DMS153 (cell line): ENCODE data around the gene HRK.

Experiments
- DNase-seq: peaks from one replicate; lab custom pipeline; 2025; lab: John Stamatoyannopoulos, UW

The HRK gene

DNA sequence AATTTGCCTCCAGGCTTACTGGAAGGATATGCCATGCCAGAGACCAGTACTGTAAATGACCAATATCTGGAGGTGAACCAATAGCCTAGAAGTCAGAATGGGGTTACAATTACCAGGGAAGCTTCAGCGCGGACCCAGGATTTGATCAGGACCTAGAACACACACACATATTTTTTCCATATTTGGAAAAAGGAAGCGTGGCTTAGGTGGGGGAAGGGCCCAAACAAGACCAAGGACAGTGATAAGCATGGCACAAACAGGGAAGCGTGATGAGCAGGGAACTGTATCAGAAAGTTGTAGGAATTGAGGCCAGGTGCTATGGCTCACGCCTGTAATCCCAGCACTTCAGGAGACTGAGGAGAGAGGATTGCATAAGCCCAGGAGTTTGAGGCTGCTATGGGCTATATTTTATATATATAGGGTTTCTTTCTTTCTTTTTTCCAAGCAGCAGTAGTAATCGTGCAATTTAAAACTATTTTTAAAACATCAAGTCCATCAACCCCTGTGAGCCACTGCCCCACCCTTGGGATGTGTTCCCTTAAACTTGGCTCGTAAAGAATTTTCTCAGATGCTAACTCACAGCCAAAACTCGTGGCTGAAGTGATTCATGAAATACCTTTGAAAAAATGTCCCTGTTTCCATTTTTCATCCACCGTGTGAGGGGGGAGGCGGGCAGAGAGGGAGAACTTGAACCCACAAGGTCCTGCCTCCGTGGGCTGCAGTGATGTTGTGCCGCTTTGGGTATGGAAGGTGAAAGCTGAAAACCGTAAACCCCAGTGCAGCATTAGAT lies 16.7 kb downstream of the HRK start:
- DNase-seq = no peak

DNA sequence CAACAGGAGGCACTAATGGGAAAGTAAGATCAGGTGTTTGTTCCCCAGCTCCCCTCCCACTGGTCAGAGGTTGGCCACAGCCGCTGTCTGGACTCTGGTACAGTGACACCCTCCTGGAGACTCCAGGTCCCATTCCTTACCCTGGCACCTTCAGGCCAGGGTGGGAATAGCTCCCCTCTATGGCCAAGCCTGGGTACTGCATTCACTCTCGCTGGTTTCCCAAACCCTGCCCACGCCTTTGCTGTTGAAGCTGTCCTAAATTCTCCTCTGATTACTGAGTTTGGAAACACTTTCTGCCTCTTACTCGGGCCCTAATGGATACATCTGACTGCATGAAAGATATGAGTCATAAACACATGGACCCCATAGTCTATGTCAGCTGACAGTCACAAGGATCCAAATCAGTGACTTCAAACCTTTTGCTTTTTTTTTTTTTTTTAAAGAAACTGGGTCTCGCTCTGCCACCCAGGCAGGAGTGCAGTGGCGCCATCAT lies 17.9 kb downstream of the HRK start:
- DNase-seq = no peak

DNA sequence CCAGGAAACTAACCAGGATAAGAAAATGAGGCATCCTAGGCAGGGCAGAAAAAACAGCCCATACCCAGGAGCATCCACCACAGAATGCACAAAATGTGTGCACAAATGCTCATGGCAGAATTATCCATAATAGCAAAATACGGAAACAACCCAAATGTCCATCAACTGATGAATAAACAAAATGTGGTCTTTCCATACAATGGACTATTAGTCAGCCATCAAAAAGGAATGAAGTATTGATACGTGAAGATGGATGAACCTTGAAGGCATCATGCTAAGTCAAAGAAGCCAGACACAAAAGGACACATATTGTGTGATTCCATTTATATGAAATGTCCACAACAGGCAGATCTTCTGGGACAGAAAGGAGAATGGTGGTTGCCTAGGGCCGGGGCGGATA lies 19.1 kb downstream of the HRK start:
- no peak for DNase-seq

DNA sequence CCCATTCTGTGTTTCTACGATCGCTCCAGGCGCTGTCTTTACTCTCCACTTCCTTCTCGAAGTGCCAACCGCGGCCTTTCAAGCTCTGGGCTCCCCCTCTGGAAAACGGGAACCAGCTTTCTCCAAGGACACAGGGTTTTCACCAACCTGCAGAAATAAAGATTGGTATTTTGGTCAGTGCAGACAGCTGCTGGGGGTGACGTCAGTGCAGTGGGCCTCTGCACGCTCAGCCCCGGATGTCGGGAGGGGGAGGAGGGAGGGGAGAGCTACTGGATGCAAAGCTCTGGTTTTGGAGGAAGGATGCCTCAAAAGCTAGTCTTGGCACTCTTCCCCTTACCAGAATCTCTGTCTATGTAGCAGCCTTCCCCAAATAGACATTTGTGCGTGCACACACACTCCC lies 19.9 kb downstream of the HRK start:
- DNase-seq = no peak

DNA sequence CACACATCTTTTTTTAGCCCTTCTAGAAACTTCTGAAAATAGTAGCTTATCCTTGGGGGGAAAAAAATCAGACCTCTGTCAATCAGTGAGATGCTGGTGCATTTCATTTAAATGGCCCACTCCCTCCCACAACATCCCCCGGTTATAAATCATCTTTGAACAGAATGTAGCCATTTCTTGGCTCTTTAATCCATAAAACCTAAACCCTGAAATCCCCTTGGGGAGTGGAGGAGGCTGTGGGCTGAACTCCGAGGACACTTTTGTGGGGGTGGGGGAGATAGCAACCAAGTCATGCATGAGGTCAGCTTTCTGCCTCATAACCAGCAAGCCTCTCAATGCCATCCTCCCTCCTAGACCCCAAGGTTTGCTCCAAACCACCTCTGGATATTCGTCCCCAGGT lies 21.0 kb downstream of the HRK start:
- DNase-seq = no peak

DNA sequence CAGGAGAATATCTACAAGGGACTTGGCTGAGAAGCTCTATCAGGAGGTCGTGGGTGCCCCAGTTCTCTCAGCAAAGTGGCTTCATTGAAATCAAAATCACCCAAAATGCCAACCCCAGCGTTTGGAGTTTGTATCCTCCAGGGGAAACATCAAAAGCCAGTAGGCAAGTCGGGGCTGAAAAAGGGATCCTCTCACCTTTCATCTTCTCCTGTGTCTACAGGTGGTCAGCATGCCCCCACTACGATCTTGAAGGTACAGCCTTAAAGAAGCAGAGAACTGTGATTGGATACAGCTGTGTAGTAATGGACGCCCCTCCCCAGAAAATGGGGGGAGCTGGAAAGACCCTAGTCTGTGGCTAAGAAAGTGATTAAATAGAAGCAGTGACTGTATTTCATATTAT lies 22.2 kb downstream of the HRK start:
- no peak for DNase-seq

DNA sequence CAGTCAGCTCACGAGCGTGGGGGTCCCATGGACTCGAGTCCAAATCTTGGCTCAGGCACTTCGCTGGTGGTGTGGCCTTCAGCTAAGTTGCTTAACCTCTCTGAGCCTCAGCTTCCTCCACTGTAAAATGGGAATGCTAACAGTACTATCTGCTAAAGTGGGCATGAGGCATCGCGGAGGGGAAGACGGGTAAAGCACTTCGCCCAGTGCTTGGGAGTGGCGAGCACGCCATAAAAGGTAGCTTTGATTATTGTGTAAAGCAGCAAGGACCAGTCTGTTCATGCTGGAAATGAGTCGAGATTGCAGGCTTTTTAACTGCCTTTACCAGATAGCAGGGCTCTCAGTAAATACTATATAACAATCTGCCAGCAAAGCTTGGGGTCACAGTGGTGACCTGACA lies 24.5 kb downstream of the HRK start:
- DNase-seq = no peak

DNA sequence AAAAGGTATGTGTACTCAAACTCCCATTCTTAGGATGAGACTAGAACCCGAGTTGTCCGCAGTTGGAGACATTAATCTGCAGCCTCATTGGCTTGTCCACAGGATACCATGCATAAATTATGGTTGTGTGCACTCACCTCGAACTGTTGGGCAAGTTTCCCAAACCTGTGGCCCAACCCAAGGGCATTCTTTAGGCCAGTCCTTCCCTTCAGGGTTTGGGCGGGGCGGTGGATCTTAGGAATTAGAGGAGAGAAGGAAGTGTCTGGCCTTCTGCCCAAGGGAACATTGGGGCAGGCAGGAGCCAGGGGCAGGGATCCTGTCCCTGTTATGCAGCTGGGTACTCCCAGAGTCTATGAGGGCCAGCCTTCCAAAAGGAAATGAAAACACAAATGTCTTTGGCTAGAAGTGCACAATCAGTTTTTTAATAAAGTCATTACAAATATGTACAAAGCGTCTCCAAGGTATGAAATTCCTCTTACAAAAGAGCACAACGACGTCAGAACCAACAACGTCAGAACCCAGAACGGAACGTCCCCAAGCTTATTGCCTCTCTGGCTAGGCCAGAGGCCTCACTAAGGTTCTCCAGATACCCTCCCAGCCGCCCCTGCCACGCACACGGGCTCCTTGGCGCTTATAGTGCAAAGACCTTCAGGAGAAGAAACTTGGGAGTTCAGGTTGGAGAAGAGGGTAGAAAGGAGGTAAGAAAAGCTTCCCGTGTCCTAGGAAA lies 25.3 kb downstream of the HRK start:
- no peak for DNase-seq

DNA sequence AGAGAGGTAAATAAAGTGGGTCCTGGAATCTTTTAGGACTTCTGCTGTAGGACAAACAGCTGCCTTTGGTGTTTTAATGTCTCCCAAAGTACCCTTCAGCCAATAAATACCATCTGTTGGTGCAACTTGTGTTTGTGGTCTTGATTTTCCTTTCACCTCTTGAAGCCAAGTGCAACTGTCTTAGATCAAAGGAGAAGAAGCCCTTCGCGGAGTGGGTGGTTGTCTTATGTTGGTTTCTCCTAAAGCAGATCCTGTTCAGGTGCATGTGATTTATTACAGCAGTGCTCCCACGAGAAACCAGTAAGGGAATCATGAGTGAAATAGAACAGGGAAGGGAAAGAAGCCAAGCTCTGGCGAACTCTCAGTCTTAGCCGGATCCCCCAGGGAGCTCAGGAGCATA lies 27.7 kb downstream of the HRK start:
- DNase-seq = no peak

DNA sequence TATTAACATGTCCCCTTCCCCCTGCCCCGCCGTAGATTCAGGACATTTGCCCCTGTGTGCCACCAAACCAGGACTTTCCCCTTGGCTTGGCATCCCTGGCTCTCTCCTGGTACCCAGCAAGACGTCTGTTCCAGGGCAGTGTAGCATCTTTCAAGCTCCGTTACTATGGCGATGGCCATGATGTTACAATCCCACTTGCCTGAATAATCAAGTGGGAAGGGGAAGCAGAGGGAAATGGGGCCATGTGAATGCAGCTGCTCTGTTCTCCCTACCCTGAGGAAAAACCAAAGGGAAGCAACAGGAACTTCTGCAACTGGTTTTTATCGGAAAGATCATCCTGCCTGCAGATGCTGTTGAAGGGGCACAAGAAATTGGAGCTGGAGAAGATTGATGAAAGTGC lies 28.9 kb downstream of the HRK start:
- no peak for DNase-seq

DNA sequence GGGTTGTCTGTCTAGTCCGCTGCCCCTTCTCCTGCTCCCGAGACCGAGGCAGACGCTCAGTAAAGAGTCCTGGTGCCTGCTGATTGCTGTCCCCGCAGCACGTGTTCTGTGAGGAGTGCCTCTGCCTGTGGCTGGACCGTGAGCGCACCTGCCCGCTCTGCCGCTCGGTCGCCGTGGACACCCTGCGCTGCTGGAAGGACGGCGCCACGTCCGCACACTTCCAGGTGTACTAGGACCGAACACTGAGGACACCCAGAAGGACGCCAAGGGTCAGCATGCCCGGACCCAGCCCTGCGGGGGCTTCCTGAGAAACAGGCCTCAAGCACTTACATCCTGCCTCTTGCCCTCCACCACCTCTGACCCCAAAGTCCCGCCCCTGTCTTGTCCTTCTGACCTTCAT lies 32.0 kb downstream of the HRK start:
- no peak for DNase-seq

DNA sequence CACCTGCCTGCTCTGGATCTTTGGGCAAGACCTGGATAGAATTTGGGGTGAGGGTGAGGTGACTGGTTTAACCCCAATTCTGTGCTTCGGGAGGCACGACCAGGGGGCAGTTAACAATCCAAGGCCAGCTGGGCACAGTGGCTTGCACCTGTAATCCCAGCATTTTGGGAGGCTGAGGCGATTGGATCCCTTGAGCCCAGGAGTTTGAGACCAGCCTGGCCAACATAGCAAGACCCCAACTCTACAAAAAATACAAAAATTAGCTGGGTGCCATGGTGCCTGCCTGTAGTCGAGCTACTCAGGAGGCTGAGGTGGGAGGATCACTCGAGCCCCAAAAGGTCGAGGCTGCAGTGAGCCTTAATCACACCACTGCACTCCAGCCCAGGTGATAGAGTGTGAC lies 38.2 kb downstream of the HRK start:
- no peak for DNase-seq

DNA sequence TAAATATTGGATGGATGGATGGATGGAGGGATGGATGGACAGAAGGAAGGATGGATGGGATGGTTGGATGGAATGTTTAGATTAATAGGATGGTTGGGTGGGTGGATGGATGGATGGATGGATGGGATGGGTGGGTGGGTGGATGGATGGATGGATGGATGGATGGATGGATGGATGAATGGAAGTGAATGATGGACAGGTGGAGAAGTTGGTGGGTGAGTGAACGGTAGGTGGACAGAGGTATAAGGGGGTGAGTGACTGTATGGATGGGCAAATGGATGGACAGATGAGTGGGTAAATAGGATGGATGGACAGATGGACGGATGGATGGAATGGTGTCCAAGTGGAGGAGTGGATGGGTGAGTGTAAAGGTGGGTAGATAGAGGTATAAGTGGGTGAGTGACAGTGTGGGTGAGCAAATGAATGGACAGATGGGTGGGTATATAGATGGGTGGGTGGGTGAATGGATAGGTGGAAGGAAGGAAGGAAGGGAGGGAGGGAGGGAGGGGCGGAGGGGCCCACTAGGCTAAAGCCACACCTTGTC lies 41.9 kb downstream of the HRK start:
- DNase-seq = no peak

DNA sequence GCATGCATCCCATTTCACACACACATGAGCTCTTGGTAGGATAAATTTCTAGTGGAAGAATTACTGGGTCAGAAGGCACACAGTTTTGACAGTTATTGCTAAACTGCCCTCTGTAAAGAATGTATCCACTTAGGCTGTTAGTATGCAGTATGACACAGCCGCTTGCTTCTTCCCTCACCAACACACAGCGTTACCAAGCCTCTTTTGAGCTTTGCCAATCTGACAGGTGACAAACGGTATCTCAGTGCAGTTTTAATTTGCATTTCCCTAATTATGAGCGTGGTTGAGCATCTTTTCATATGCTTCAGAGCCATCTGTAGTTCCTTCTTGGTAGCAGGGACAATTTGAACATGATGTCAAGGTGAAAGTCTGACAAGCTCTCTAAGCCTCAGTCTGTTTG lies 42.9 kb downstream of the HRK start:
- no peak for DNase-seq

DNA sequence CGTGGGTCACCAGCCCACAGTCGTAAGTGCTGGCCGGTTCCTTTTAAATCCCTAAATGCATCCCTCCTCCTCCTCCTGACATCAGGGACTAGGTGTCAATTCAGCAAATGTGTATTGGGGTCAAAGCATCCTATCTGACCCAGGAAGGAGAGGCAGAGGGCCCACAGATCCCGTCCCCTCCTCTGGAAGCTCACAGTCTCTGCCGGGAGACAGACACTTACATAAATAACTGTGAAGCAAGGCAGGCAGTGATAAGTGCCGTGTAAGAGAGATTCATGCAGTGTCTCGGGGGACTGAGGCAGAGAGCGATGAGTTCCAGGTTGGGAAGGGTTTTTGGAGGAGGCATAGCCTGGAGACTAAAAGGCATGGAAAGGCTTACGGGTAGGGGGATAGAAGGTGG lies 44.1 kb downstream of the HRK start:
- no peak for DNase-seq

DNA sequence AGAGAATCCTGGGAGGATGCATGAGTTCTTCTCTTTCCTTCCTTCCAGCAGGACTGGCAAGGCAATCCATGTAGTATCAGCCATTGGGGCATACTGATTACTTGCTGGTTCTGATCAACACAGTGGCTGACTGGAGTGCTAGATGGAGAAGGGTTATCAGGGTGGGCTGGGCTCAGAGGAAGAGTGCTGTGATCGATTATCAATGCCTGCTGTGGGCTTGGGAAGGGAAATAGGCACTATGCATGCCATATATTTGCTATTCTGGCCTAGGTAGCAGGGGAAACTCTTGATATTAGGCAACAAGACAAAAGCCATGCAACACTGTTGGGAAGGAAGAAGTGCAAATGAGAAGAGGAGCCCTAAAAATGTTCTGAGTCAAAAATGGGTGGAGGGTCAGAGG lies 45.8 kb downstream of the HRK start:
- no peak for DNase-seq

DNA sequence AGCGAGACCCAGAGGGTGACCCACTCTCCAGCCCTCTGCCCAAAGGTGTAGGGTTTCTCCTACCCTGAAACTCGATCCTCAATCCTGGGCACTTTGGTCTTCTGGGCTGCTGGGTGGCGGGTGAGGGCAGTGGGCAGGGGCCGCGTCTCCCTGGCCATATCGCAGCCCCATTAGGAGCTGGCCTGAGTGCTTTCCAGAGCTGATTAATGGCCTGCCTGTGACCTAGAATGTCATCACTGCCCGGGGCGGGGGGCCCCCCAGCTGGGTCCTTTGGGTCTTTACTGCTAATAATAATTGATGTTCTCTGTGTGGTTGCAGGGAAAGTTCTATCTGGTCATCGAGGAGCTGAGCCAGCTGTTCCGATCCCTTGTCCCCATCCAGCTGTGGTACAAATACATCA lies 47.8 kb downstream of the HRK start:
- DNase-seq = no peak

DNA sequence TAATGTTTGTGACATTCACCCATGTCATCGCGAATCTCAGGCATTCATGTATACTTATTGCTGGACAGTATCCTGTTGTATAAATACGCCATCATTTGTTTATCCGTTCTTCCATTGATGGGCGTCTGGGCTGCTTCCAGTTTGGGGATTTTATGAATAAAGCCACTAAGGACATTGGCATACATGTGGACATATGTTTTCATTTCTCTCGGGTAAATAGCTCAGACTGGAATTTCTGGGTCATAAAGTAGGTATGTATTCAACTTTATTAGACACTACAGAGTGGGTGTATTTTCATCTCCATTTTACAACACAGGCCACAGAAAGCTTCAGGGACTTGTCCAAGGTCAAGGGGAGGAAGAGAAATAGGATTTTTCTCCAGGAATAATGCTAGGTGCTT lies 48.9 kb downstream of the HRK start:
- DNase-seq = no peak

DNA sequence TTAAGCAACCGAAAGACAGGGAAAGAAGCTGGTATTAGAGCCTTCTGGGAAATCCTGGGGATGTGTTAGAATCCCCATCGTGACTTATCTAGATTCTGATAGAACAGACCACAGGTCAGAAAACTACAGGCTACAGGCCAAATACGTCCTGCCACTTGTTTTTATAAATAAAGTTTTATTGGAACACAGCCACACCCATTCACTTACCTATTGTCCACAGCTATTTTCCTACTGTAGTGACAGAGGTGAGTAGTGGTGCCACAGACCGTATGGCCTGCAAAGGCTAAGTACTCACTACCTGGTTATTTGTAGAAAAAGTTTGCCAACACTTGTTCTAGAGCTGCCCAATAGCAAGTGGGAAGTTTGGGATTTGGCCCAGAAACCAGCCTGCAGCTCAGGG lies 53.8 kb downstream of the HRK start:
- no peak for DNase-seq

DNA sequence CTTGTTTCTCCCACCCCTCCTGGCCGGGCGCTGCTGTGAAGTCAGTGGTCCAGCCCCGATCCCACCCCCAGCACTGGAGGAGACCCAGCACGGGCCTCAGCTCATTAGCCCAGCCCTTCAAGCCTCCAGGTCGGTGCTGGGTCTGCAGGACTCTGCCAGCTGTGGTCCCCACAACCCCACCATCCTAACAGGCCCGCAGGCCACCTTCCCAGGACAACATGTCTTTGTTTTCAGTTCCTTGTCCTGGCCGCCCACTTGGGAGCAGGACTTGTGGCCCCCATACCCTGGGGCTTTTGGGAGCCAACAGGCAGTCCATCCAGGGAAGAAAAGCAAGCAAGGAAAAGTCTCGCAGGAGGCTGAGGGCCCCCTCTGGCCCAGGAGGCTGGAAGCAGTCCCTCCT lies 60.0 kb downstream of the HRK start:
- no peak for DNase-seq

DNA sequence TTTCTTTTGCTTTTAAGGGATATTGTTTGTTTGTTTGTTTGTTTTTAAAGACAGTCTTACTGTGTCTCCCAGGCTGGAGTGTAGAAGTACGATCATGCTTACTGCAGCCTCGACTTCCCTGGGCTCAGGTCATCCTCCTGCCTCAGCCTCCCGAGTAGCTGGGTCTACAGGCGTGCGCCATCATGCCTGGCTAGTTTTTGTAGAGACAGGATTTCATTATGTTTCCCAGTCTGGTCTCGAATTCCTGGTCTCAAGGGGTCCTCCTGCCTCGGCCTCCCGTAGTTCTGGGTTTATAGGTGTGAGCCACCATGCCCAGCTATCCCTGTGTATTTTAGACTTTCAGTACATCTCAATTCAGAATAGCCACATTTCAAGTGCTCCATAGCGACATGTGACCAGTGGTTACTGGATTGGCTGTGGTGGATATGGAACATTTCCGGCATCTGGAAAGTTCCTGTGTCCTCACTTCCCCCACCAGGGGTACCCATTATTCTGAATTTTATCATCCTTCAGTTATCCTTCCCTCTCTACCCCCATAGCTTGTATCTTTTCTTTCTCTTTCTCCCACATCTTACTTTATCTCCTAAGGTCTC lies 61.1 kb downstream of the HRK start:
- no peak for DNase-seq

DNA sequence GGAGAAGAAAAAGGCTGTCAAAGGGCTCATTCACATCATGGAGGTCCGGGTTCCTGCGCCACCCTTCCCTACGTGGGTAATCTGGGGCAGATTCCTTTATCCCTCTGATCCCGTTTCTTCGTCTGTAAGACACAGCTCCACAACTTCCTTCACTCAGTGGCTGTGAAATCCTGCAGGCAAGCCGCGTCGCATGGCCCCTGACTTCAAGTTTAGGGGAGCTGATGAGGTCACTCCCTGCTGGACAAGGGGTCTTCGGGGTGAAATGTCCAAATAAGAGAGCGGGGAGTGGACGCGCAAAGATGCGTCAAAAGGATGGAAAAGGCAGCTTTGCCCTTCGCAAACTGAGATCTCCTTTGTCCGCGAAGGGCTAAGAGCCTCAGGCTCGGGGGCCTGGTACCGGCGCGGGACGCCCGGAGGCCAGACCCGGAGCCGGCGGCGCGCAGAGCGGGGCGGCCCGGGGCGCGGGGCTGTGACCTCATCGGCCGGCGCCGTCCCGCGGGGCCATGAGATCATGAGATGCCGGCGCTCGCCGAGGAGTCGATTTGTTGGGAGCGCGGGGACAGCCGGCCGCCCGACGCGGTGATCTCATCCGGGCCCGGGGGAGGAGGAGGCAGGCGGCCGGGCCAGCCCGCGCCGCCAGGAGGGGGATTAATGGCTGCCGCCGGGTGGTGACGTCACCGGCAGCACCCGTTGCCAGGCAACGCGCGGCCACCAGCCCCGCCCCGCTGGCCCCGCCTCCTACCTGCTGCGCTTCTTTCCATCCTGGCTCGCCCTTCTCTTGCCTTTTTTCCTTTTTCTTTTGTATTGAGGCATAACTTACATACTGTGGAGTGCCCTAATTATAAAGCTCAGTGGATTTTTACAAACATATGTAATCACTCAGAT lies 62.1 kb downstream of the HRK start:
- DNase-seq = peak; percentile 86
